HG03342 (cell line): ENCODE results near the gene KPNA6.
A peak's percentile ranks its signal among the peaks of the same experiment; 100 is the strongest.

Experiments used
- ATAC-seq: cut with Tn5 transposase; IDR thresholded peaks from one replicate; pipeline ENCODE4 v1.9.1; 2021; ENCODE audit warnings: mild to moderate bottlenecking, moderate library complexity; ENCODE audit not compliant: unreplicated experiment

Gene KPNA6

GRCh38 chr1:32215629-32216480 is 108.0 kb downstream of the KPNA6 start:
- ATAC-seq = no peak

GRCh38 chr1:32216566-32216965 is 108.7 kb downstream of the KPNA6 start:
- ATAC-seq = no peak

GRCh38 chr1:32219022-32219421 is 111.2 kb downstream of the KPNA6 start:
- no peak for ATAC-seq

- ATAC-seq = no peak
These were observed 113.1 kb downstream of the KPNA6 start for GRCh38 chr1:32220746-32221580.

- ATAC-seq = peak; percentile 10
These were observed 113.7 kb downstream of the KPNA6 start for GRCh38 chr1:32221581-32221979.

GRCh38 chr1:32221980-32222755 is 114.3 kb downstream of the KPNA6 start, which contains the start of the genes EIF3I and TMEM234:
TSS of gene EIF3I (plus strand) at chr1:32222407. CDS start at chr1:32222442, 35 bp downstream.
TSS of gene TMEM234 (minus strand) at chr1:32222353. CDS start at chr1:32222322, 31 bp downstream.
- peak; percentile 84 for ATAC-seq

- no peak for ATAC-seq
These were observed 115.8 kb downstream of the KPNA6 start for GRCh38 chr1:32223683-32224082.

- ATAC-seq = no peak
These were observed 116.4 kb downstream of the KPNA6 start for GRCh38 chr1:32224285-32224684.
